ENCODE data around the gene TEKTIP1. TPM values are rescaled to one million over a fixed set of nuclear protein-coding genes. Genes with fewer than 3 reads are reported as not detected.
"Not testable (repeated sequence)": the region's sequence is repeated elsewhere in the genome, so short reads cannot be mapped to it uniquely, and the experiment has no call there.

TEKTIP1 gene
- total RNA-seq, 2 experiments from 2014 or later: 1.4 to 2.5 TPM

DNA sequence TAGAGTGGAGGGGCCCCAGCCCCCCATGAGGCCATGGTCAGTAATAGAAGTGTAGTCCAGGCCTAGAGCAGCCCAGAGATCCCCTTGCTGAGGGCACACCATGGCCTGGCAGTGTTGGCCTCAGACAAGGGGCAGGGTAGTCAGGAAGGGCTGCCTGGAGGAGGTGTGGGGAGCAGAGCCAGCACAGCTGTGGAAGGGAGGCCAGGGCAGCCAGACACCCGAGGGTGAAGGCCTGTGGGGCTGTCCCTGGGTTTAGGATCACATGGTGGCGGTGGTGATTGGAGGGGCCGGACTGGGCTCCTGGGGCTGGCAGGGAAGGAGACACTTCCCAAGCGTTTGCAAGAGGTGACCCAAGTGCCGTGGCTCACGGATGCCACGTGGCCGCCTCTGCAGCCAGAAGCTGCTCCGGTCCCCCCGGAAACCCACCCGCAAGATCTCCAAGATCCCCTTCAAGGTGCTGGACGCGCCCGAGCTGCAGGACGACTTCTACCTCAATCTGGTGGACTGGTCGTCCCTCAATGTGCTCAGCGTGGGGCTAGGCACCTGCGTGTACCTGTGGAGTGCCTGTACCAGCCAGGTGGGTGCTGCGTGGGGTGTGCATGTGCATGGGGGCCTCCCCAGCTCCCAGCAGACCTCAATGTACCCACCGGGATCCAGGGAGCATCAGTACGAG is 11.6 kb upstream of the TEKTIP1 start:
- intact Hi-C loops (cut with DNase I, micrococcal nuclease): no loop called here
- Mint-ChIP-seq H3K27ac (no peak overlapping the region), H3K4me1 (no peaks in the 10 kb centered on the region), H3K9me3 (ENCODE audit: low read depth) (no peaks in the 10 kb centered on the region), H3K27me3 (no peaks in the 10 kb centered on the region), H3K36me3 (ENCODE audit: low read depth) (peaks cover 14% of the 10 kb centered on the region), H3K4me3 (no peak overlapping the region)
- ChIA-PET CTCF (interaction anchor here (1.2 kb wide), 1 partner anchor 12 kb away, joined by 4 read pairs; no protein-coding TSS in a partner anchor), POLR2A (no interaction called here)
- ATAC-seq (no peak), DNase-seq (no peak)

DNA sequence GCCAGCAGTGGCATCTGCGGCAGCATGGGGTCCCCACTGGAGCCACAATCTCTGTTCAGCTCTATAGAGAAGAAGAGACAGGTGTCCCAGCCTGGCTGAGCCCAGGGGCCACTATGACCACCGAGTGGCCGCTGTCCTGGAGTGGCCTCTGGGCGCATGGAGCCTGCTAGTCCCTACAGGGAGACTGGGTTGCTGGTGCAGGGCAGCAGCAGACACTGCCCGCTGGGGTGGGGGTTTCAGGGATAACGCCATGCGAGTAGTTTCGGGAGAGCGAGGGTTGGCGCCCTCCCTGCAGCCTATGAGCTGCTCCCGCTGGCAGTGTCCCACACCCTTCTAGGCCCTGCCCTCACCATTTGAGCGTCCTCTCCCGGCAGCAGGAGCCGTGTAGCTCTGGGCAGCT is 10.9 kb upstream of the TEKTIP1 start:
- H3K27me3 Mint-ChIP-seq: no peaks in the 10 kb centered on the region
- ChIA-PET CTCF (no interaction called here), POLR2A (no interaction called here)
- no peaks in the 10 kb centered on the region for H3K9me3 Mint-ChIP-seq (ENCODE audit: low read depth)
- ATAC-seq (no peak), DNase-seq (no peak)
- no peak overlapping the region for H3K4me3 Mint-ChIP-seq
- intact Hi-C loops (cut with DNase I, micrococcal nuclease): no loop called here
- peaks cover 18% of the 10 kb centered on the region for H3K36me3 Mint-ChIP-seq (ENCODE audit: low read depth)
- H3K27ac Mint-ChIP-seq: no peak overlapping the region
- H3K4me1 Mint-ChIP-seq: no peaks in the 10 kb centered on the region

DNA sequence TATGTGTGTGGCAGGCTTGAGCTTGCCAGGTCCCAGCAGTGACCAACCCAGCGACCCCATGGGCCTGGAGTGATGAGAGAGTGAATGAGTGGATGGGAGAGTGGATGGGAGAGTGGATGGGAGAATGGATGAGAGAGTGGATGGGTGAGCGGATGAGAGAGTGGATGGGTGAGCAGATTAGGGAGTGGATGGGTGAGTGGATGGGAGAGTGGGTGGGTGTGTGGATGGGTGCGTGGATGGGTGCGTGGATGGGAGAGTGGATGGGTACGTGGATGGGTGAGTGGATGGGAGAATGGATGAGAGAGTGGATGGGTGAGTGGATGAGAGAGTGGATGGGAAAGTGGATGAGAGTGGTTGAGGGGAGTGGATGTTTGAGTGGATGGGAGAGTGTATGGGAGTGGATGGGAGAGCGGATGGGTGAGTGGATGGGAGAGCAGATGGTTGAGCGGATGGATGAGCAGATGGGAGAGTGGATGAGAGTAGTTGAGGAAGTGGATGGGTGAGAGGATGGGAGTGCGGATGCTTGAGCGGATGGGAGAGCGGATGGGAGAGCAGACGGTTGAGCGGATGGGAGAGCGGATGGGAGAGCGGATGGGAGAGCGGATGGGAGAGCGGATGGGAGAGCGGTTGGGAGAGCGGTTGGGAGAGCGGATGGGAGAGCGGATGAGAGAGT is 10.3 kb upstream of the TEKTIP1 start:
- ChIA-PET POLR2A (no interaction called here), CTCF (no interaction called here)
- ATAC-seq: no peak
- intact Hi-C loops (cut with DNase I, micrococcal nuclease): no loop called here
- H3K36me3 Mint-ChIP-seq (ENCODE audit: low read depth): peaks cover 22% of the 10 kb centered on the region
- H3K9me3 Mint-ChIP-seq (ENCODE audit: low read depth): no peaks in the 10 kb centered on the region
- H3K27ac Mint-ChIP-seq: no peak overlapping the region
- DNase-seq: no peak
- no peak overlapping the region for H3K4me3 Mint-ChIP-seq
- no peaks in the 10 kb centered on the region for H3K4me1 Mint-ChIP-seq
- H3K27me3 Mint-ChIP-seq: no peaks in the 10 kb centered on the region

DNA sequence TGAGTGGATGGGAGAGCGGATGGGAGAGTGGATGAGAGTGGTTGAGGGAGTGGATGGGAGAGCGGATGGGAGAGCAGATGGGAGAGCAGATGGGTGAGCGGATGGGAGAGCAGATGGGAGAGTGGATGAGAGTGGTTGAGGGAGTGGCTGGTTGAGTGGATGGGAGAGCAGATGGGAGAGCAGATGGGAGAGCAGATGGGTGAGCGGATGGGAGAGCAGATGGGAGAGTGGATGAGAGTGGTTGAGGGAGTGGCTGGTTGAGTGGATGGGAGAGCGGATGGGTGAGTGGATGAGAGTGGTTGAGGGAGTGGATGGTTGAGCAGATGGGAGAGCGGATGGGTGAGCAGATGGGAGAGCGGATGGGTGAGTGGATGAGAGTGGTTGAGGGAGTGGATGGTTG is 9.7 kb upstream of the TEKTIP1 start:
- H3K9me3 Mint-ChIP-seq (ENCODE audit: low read depth); ATAC-seq; H3K4me3 Mint-ChIP-seq; POLR2A ChIA-PET; H3K27ac Mint-ChIP-seq; H3K4me1 Mint-ChIP-seq; H3K27me3 Mint-ChIP-seq; CTCF ChIA-PET; intact Hi-C loops (cut with DNase I, micrococcal nuclease); DNase-seq: not testable (repeated sequence)
- H3K36me3 Mint-ChIP-seq (ENCODE audit: low read depth): peaks cover 21% of the 10 kb centered on the region

DNA sequence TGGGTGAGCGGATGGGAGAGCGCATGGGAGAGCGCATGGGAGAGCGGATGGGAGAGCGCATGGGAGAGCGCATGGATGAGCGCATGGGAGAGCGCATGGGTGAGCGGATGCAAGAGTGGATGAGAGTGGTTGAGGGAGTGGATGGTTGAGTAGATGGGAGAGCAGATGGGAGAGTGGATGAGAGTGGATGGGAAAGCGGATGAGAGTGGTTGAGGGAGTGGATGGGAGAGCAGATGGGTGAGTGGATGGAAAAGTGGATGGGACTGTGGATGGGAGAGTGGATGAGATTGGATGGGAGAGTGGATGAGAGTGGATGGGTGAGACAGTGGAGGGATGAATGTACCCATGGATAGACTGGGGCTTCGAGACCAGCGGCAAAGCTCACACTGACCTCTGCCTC is 8.6 kb upstream of the TEKTIP1 start:
- Mint-ChIP-seq H3K27ac (no peak overlapping the region), H3K9me3 (ENCODE audit: low read depth) (no peaks in the 10 kb centered on the region), H3K4me1 (no peaks in the 10 kb centered on the region), H3K36me3 (ENCODE audit: low read depth) (peaks cover 25% of the 10 kb centered on the region), H3K4me3 (no peak overlapping the region), H3K27me3 (no peaks in the 10 kb centered on the region)
- POLR2A ChIA-PET: no interaction called here
- DNase-seq (no peak), ATAC-seq (no peak)
- intact Hi-C loops (cut with DNase I, micrococcal nuclease): no loop called here
- CTCF ChIA-PET: no interaction called here

DNA sequence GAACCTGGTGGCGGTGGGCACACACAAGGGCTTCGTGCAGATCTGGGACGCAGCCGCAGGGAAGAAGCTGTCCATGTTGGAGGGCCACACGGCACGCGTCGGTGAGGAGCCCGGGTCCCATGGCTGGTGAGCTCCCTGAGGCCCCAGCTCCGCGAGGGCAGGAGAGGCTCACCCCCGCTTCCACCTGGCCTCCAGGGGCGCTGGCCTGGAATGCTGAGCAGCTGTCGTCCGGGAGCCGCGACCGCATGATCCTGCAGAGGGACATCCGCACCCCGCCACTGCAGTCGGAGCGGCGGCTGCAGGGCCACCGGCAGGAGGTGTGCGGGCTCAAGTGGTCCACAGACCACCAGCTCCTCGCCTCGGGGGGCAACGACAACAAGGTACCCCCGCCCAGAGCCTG is 7.3 kb upstream of the TEKTIP1 start:
- intact Hi-C loops (cut with DNase I, micrococcal nuclease): no loop called here
- H3K4me1 Mint-ChIP-seq: no peaks in the 10 kb centered on the region
- ATAC-seq (no peak), DNase-seq (no peak)
- no peak overlapping the region for H3K4me3 Mint-ChIP-seq
- no peaks in the 10 kb centered on the region for H3K9me3 Mint-ChIP-seq (ENCODE audit: low read depth)
- H3K27ac Mint-ChIP-seq: no peak overlapping the region
- CTCF ChIA-PET: interaction anchor here (0.6 to 1.1 kb wide), 2 partner anchors 16 to 104 kb away, joined by 3 to 4 read pairs; no protein-coding TSS in a partner anchor
- POLR2A ChIA-PET: no interaction called here
- no peaks in the 10 kb centered on the region for H3K27me3 Mint-ChIP-seq
- peaks cover 27% of the 10 kb centered on the region for H3K36me3 Mint-ChIP-seq (ENCODE audit: low read depth)

DNA sequence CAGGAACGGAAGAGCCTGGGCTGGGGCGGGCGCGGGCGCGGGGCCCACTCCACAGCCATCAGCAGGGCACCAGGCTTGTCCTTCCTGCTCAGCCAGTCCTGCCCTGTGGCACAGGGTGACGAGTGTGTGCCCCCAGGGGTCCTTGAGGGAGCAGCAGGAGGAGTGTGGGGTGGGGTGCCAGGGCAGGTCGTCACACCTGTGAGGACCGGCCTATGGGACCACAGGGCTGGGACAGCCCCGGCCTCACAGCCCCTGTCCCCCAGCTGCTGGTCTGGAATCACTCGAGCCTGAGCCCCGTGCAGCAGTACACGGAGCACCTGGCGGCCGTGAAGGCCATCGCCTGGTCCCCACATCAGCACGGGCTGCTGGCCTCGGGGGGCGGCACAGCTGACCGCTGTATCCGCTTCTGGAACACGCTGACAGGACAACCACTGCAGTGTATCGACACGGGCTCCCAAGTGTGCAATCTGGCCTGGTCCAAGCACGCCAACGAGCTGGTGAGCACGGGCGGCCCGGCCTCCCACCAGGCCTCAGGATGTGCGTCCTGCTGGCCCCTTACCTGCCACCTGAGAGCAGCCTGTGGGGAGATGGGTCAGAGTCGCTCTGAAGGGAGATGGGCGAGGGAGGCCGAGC is 6.7 kb upstream of the TEKTIP1 start:
- ATAC-seq (no peak), DNase-seq (no peak)
- H3K27ac Mint-ChIP-seq: no peak overlapping the region
- POLR2A ChIA-PET: no interaction called here
- no peaks in the 10 kb centered on the region for H3K4me1 Mint-ChIP-seq
- H3K4me3 Mint-ChIP-seq: no peak overlapping the region
- intact Hi-C loops (cut with DNase I, micrococcal nuclease): no loop called here
- no peaks in the 10 kb centered on the region for H3K27me3 Mint-ChIP-seq
- peaks cover 22% of the 10 kb centered on the region for H3K36me3 Mint-ChIP-seq (ENCODE audit: low read depth)
- H3K9me3 Mint-ChIP-seq (ENCODE audit: low read depth): no peaks in the 10 kb centered on the region
- CTCF ChIA-PET: interaction anchor here (0.6 kb wide), 1 partner anchor 104 kb away, joined by 3 read pairs; no protein-coding TSS in a partner anchor

DNA sequence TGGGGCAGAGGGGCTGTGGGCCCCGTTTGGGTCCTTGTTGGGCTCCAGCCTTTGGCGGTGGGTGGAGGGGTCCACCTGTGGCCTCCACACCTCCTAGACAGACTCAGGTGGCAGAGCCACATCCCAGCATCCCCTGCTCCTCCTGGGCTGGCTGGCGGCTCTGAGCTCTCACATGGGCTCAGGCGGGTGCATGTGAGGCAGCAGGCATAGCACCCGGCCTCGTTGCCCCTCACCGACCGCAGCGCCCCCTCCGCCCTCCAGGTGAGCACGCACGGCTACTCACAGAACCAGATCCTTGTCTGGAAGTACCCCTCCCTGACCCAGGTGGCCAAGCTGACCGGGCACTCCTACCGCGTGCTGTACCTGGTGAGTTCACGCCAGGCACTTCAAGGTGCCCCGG is 5.9 kb upstream of the TEKTIP1 start:
- Mint-ChIP-seq H3K27ac (no peak overlapping the region), H3K36me3 (ENCODE audit: low read depth) (peaks cover 20% of the 10 kb centered on the region), H3K4me1 (no peaks in the 10 kb centered on the region), H3K27me3 (no peaks in the 10 kb centered on the region), H3K4me3 (no peak overlapping the region), H3K9me3 (ENCODE audit: low read depth) (no peaks in the 10 kb centered on the region)
- ATAC-seq (no peak), DNase-seq (no peak)
- intact Hi-C loops (cut with DNase I, micrococcal nuclease): no loop called here
- ChIA-PET CTCF (no interaction called here), POLR2A (no interaction called here)

DNA sequence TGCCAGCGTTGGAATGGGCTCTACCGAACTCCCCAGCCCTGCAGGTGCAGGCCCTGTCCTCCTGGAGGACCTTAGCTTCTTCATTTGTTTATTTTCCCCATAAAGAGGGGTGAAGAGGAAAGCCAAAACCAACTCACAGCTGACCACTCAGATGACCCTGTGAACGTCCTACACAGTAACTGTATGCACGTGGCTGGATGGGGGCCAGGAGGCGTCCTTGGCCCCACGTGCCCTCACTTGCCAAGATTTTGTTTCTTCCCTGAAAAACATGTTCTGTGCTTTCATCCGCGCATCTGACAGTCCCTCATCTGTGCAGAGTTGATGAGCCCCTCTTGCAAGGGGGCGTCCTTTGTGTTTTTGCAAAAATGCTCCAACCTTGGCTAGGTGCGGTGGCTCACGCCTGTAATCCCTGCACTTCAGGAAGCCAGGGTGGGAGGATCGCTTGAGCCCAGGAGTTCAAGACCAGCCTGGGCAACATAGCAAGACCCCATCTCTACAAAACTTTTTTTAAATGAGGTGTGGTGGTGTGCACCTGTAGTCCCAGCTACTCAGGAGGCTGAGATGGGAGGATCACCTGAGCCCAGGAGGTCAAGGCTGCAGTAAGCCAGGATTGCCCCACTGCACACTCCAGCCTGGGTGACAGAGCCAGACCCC is 5.3 kb upstream of the TEKTIP1 start:
- no peaks in the 10 kb centered on the region for H3K27me3 Mint-ChIP-seq
- ATAC-seq (no peak), DNase-seq (no peak)
- H3K9me3 Mint-ChIP-seq (ENCODE audit: low read depth): no peaks in the 10 kb centered on the region
- no peaks in the 10 kb centered on the region for H3K4me1 Mint-ChIP-seq
- no peak overlapping the region for H3K4me3 Mint-ChIP-seq
- ChIA-PET POLR2A (no interaction called here), CTCF (no interaction called here)
- H3K36me3 Mint-ChIP-seq (ENCODE audit: low read depth): peaks cover 25% of the 10 kb centered on the region
- no peak overlapping the region for H3K27ac Mint-ChIP-seq
- intact Hi-C loops (cut with DNase I, micrococcal nuclease): no loop called here

DNA sequence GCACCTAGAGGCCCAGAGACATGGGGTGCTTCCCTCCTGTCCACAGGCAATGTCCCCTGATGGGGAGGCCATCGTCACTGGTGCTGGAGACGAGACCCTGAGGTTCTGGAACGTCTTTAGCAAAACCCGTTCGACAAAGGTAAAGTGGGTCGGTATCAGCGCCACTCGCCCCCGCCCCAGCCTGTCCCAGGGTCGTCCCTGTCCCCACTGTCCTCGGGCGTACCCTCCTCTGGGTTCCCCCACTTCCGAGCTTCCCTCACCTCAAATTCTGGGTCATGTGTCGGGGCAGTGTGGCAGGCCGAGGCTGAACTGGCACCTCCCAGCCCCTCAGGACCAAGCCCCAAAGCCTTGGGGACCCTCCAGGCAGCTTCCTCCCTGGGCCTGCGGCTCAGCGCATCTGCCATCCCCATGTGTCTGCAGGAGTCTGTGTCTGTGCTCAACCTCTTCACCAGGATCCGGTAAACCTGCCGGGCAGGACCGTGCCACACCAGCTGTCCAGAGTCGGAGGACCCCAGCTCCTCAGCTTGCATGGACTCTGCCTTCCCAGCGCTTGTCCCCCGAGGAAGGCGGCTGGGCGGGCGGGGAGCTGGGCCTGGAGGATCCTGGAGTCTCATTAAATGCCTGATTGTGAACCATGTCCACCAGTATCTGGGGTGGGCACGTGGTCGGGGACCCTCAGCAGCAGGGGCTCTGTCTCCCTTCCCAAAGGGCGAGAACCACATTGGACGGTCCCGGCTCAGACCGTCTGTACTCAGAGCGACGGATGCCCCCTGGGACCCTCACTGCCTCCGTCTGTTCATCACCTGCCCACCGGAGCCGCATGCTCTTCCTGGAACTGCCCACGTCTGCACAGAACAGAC is 4.4 kb upstream of the TEKTIP1 start:
- intact Hi-C loops (cut with DNase I, micrococcal nuclease): no loop called here
- Mint-ChIP-seq H3K4me3 (no peak overlapping the region), H3K27ac (no peak overlapping the region), H3K9me3 (ENCODE audit: low read depth) (no peaks in the 10 kb centered on the region), H3K4me1 (no peaks in the 10 kb centered on the region), H3K27me3 (no peaks in the 10 kb centered on the region), H3K36me3 (ENCODE audit: low read depth) (peaks cover 29% of the 10 kb centered on the region)
- ATAC-seq (no peak), DNase-seq (no peak)
- ChIA-PET POLR2A (no interaction called here), CTCF (interaction anchor here (0.7 kb wide), 1 partner anchor 11 kb away, joined by 5 read pairs; no protein-coding TSS in a partner anchor)

DNA sequence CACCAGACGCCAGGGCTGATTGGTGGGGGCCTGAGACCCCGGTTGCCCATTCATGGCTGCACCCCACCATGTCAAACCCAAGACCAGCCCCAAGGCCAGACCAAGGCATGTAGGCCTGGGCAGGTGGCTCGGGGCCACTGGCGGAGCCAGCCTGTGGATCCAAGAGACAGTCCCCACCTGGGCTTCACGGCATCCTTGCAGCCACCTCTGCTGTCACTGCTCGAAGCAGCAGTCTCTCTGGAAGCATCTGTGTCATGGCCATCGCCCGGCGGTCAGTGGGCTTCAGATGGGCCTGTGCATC is 3.8 kb upstream of the TEKTIP1 start:
- Mint-ChIP-seq H3K9me3 (ENCODE audit: low read depth) (no peaks in the 10 kb centered on the region), H3K4me3 (no peak overlapping the region), H3K27me3 (no peaks in the 10 kb centered on the region), H3K36me3 (ENCODE audit: low read depth) (peaks cover 33% of the 10 kb centered on the region), H3K4me1 (no peaks in the 10 kb centered on the region), H3K27ac (no peak overlapping the region)
- no peak for DNase-seq
- CTCF ChIA-PET: no interaction called here
- intact Hi-C loops (cut with DNase I, micrococcal nuclease): no loop called here
- ATAC-seq: no peak
- POLR2A ChIA-PET: no interaction called here

Measured in activated CD4-positive, alpha-beta T cell treated with anti-CD3 and anti-CD28 coated beads for 36 hours (primary cell).